Chondrocyte (in vitro differentiated cells): ENCODE data around the gene LRRC8D. TPM values are rescaled to one million over a fixed set of nuclear protein-coding genes. Genes with fewer than 3 reads are reported as not detected.
"Not testable (repeated sequence)": the region's sequence is repeated elsewhere in the genome, so short reads cannot be mapped to it uniquely, and the experiment has no call there.

Experiments
- DNase-seq: peaks from one replicate; pipeline ENCODE4 v3.0.0; 2021; ENCODE audit warnings: mixed read lengths, low spot score
- H3K27ac Mint-ChIP-seq: one replicate; pipeline ENCODE4 v1.8.0; 2021; ENCODE audit warnings: mild to moderate bottlenecking, moderate library complexity, mixed read lengths; ENCODE audit not compliant: unreplicated experiment
- H3K27me3 Mint-ChIP-seq: 2 replicates; pipeline ENCODE4 v1.8.0; 2021; ENCODE audit warnings: low read depth, mixed read lengths
- H3K36me3 Mint-ChIP-seq: 2 replicates; pipeline ENCODE4 v1.8.0; 2021; ENCODE audit warnings: low read depth, mixed read lengths
- H3K4me1 Mint-ChIP-seq: 2 replicates; pipeline ENCODE4 v1.8.0; 2021; ENCODE audit warnings: low read depth, mild to moderate bottlenecking, mixed read lengths
- H3K4me3 Mint-ChIP-seq: one replicate; pipeline ENCODE4 v1.8.0; 2021; ENCODE audit warnings: mild to moderate bottlenecking, moderate library complexity, mixed read lengths; ENCODE audit not compliant: unreplicated experiment
- H3K9me3 Mint-ChIP-seq: 2 replicates; pipeline ENCODE4 v1.8.0; 2021; ENCODE audit warnings: low read depth, mixed read lengths
- CTCF ChIP-seq: fragments of 200-600 bp; sonication (generic); IDR thresholded peaks from 2 replicates; pipeline ENCODE4 v1.5.0; 2021; ENCODE audit warnings: antibody characterized with exemption, mild to moderate bottlenecking, moderate library complexity
- total RNA-seq: library from RNA; stranded (reverse); gene quantifications from 3 replicates; pipeline ENCODE4 v1.2.1, GENCODE V29; 2021

Gene LRRC8D
- total RNA-seq, 1 donor from 2014 or later: 14.9 TPM

- H3K4me1 Mint-ChIP-seq: no peaks in the 10 kb centered on the region
- no peak overlapping the region for H3K27ac Mint-ChIP-seq
- H3K36me3 Mint-ChIP-seq: peaks cover 8% of the 10 kb centered on the region
- no peaks in the 10 kb centered on the region for H3K27me3 Mint-ChIP-seq
- TF ChIP-seq CTCF: no peak
- H3K9me3 Mint-ChIP-seq: peaks cover 9% of the 10 kb centered on the region
- DNase-seq: no peak
- H3K4me3 Mint-ChIP-seq: no peak overlapping the region
These were observed 98.3 kb downstream of the LRRC8D start for GRCh38 chr1:89919174-89919573.

GRCh38 chr1:89922911-89923310 is 102.1 kb downstream of the LRRC8D start:
- DNase-seq: no peak
- Mint-ChIP-seq H3K4me1 (no peaks in the 10 kb centered on the region), H3K27ac (no peak overlapping the region), H3K36me3 (peaks cover 8% of the 10 kb centered on the region), H3K9me3 (peaks cover 14% of the 10 kb centered on the region), H3K4me3 (no peak overlapping the region), H3K27me3 (no peaks in the 10 kb centered on the region)
- TF ChIP-seq CTCF: no peak

- TF ChIP-seq CTCF: no peak
- H3K27ac Mint-ChIP-seq: no peak overlapping the region
- DNase-seq: no peak
- H3K4me3 Mint-ChIP-seq: no peak overlapping the region
- peaks cover 8% of the 10 kb centered on the region for H3K36me3 Mint-ChIP-seq
- no peaks in the 10 kb centered on the region for H3K27me3 Mint-ChIP-seq
- H3K9me3 Mint-ChIP-seq: peaks cover 14% of the 10 kb centered on the region
- H3K4me1 Mint-ChIP-seq: no peaks in the 10 kb centered on the region
These were observed 102.7 kb downstream of the LRRC8D start for GRCh38 chr1:89923517-89923916.

GRCh38 chr1:89924075-89924474 is 103.2 kb downstream of the LRRC8D start:
- not testable (repeated sequence) for H3K36me3 Mint-ChIP-seq, DNase-seq, H3K4me1 Mint-ChIP-seq, H3K27me3 Mint-ChIP-seq, H3K4me3 Mint-ChIP-seq, H3K27ac Mint-ChIP-seq
- H3K9me3 Mint-ChIP-seq: peaks cover 14% of the 10 kb centered on the region

- Mint-ChIP-seq H3K9me3 (peaks cover 14% of the 10 kb centered on the region), H3K36me3 (peaks cover 8% of the 10 kb centered on the region), H3K4me1 (no peaks in the 10 kb centered on the region), H3K4me3 (no peak overlapping the region), H3K27me3 (no peaks in the 10 kb centered on the region), H3K27ac (no peak overlapping the region)
- TF ChIP-seq CTCF: no peak
- DNase-seq: no peak
These were observed 106.2 kb downstream of the LRRC8D start for GRCh38 chr1:89927049-89927448.

GRCh38 chr1:89927478-89927877 is 106.6 kb downstream of the LRRC8D start:
- Mint-ChIP-seq H3K27me3 (no peaks in the 10 kb centered on the region), H3K36me3 (peaks cover 8% of the 10 kb centered on the region), H3K9me3 (peaks cover 14% of the 10 kb centered on the region), H3K4me3 (no peak overlapping the region), H3K4me1 (no peaks in the 10 kb centered on the region), H3K27ac (no peak overlapping the region)
- DNase-seq: no peak
- TF ChIP-seq CTCF: no peak
